Hepatocyte (in vitro differentiated cells): Measurements from ENCODE around the gene KCNK4. TPM values are rescaled to one million over a fixed set of nuclear protein-coding genes. Genes with fewer than 3 reads are reported as not detected.

Experiments
- DNase-seq: peaks from one replicate; pipeline ENCODE4 v3.0.0-alpha.2; 2016; ENCODE audit warnings: low spot score
- H2AFZ ChIP-seq: fragments of 200-600 bp; sonication (generic); 2 replicates; pipeline ENCODE4 v1.6.0; 2016; ENCODE audit warnings: antibody characterized with exemption, mild to moderate bottlenecking
- H3K27ac ChIP-seq: fragments of 200-600 bp; sonication (generic); 2 replicates; pipeline ENCODE4 v1.5.1; 2016; ENCODE audit warnings: mild to moderate bottlenecking
- H3K27me3 ChIP-seq: fragments of 200-600 bp; sonication (generic); 2 replicates; pipeline ENCODE4 v1.6.1; 2016
- H3K36me3 ChIP-seq: fragments of 200-600 bp; sonication (generic); replicated peaks from 2 replicates; pipeline ENCODE4 v1.5.1; 2016; ENCODE audit warnings: low read depth; ENCODE audit not compliant: insufficient read depth
- H3K4me1 ChIP-seq: fragments of 200-600 bp; sonication (generic); 2 replicates; pipeline ENCODE4 v1.5.1; 2016; ENCODE audit warnings: mild to moderate bottlenecking, moderate library complexity; ENCODE audit not compliant: insufficient read depth
- H3K4me2 ChIP-seq: fragments of 200-600 bp; sonication (generic); 2 replicates; pipeline ENCODE4 v1.6.0; 2016
- H3K4me3 ChIP-seq: fragments of 200-600 bp; sonication (generic); 2 replicates; pipeline ENCODE4 v1.5.1; 2016; ENCODE audit warnings: mild to moderate bottlenecking
- H3K79me2 ChIP-seq: fragments of 200-600 bp; sonication (generic); 2 replicates; pipeline ENCODE4 v1.6.0; 2017; ENCODE audit warnings: mild to moderate bottlenecking
- H3K9me2 ChIP-seq: fragments of 200-600 bp; sonication (generic); replicated peaks from 2 replicates; pipeline ENCODE4 v1.6.0; 2017; ENCODE audit warnings: mild to moderate bottlenecking; ENCODE audit not compliant: insufficient read depth
- H3K9me3 ChIP-seq: fragments of 200-600 bp; sonication (generic); 2 replicates; pipeline ENCODE4 v1.5.1; 2016; ENCODE audit warnings: low read depth, mild to moderate bottlenecking
- H4K20me1 ChIP-seq: fragments of 200-600 bp; sonication (generic); 2 replicates; pipeline ENCODE4 v1.6.0; 2016; ENCODE audit warnings: mild to moderate bottlenecking; ENCODE audit not compliant: insufficient read depth, poor library complexity, severe bottlenecking
- EZH2 ChIP-seq: fragments of 200-600 bp; sonication (generic); IDR thresholded peaks from 2 replicates; pipeline ENCODE4 v1.6.1; 2016; ENCODE audit warnings: antibody characterized with exemption, mild to moderate bottlenecking, borderline replicate concordance
- EZH2phosphoT487 ChIP-seq: fragments of 200-600 bp; sonication (generic); IDR thresholded peaks from one replicate; pipeline ENCODE4 v1.6.1; 2018; ENCODE audit warnings: antibody characterized with exemption, mild to moderate bottlenecking, low read depth, moderate library complexity; ENCODE audit not compliant: unreplicated experiment, severe bottlenecking
- WGBS: methylation state at CpG from one replicate; pipeline ENCODE4 v1.1.6; 2016; ENCODE audit warnings: low lambda C conversion rate; ENCODE audit errors: missing lambda C conversion rate; 5-methylcytosine and 5-hydroxymethylcytosine counted together
- polyA plus RNA-seq: library from polyadenylated mRNA; unstranded; fragments of >200 nt; fragmentation: Nextera tagmentation; extraction: Ambion mirVana; gene quantifications from 2 replicates; pipeline ENCODE4 v1.2.1, GENCODE V29; 2016
- total RNA-seq: library from RNA; depleted of rRNA; stranded (reverse); fragments of >200 nt; gene quantifications from 2 replicates; pipeline ENCODE4 v1.2.3, GENCODE V29; 2014
- TF ChIP-seq, protein P1 (sequence below): fragments of 200-600 bp; sonication (generic); IDR thresholded peaks from 2 replicates; pipeline ENCODE4 v1.5.1; 2016; ENCODE audit warnings: antibody characterized with exemption, mild to moderate bottlenecking; ENCODE audit not compliant: poor library complexity

Gene KCNK4
- total and polyA plus RNA-seq, 2 experiments from 2014 or later, result not detected

DNA sequence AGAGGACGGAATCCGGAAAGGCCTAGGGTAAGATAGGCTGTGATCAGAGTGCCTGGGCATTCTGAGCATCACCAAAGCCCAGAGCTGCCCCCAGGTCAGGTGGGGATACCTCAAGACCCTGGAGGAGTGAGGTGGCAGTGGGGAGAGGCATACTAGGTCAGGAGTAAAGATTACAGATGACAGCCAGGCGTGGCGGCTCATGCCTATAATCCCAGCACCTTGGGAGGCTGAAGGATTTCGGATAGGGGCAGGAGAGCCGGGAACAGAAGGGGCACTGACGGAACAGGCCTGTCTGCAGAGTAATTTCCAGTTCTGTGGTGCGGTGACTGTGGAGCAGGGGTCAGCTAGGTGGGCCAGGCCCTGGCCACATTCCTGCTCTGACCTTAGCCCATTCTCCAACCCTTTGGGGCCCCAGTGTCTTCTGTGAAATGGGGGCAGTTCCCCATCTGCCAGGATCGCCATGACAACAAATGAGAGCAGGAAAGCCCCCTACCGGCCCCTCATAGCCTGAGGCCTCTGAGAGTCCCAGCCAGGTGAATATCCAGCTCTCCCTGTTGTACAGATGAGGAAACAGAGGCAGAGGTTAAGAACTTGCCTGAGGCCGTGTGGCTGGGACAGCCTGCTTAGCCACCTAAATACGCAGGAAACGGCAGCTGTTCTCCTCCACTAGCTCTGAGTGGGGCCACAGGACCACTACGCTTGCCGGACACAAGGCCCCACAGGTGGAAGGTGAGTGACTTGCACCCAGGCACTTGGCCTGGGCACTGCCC, 15.9 kb upstream of the KCNK4 start:
- H3K9me3 ChIP-seq, result no peaks in the 10 kb centered on the region
- no peak overlapping the region for H3K4me2 ChIP-seq
- DNase-seq, result no peak
- no peaks in the 10 kb centered on the region for H4K20me1 ChIP-seq
- H3K27ac ChIP-seq, result no peak overlapping the region
- no peak overlapping the region for H3K4me3 ChIP-seq
- H3K79me2 ChIP-seq, result peaks cover 18% of the 10 kb centered on the region
- H3K36me3 ChIP-seq, result no peaks in the 10 kb centered on the region
- H3K4me1 ChIP-seq, result peaks cover 14% of the 10 kb centered on the region
- no peaks in the 10 kb centered on the region for H3K9me2 ChIP-seq
- H2AFZ ChIP-seq, result no peak overlapping the region
- WGBS, result 86% methylated on average over 15 of the region's 15 CpGs
- no peaks in the 10 kb centered on the region for H3K27me3 ChIP-seq
- TF ChIP-seq, protein P1, sequence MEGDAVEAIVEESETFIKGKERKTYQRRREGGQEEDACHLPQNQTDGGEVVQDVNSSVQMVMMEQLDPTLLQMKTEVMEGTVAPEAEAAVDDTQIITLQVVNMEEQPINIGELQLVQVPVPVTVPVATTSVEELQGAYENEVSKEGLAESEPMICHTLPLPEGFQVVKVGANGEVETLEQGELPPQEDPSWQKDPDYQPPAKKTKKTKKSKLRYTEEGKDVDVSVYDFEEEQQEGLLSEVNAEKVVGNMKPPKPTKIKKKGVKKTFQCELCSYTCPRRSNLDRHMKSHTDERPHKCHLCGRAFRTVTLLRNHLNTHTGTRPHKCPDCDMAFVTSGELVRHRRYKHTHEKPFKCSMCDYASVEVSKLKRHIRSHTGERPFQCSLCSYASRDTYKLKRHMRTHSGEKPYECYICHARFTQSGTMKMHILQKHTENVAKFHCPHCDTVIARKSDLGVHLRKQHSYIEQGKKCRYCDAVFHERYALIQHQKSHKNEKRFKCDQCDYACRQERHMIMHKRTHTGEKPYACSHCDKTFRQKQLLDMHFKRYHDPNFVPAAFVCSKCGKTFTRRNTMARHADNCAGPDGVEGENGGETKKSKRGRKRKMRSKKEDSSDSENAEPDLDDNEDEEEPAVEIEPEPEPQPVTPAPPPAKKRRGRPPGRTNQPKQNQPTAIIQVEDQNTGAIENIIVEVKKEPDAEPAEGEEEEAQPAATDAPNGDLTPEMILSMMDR, result no peak
- TF ChIP-seq EZH2phosphoT487 (no peak), EZH2 (no peak)

GRCh38 chr11:64275841-64276240, 15.3 kb upstream of the KCNK4 start:
- 86% methylated on average over 2 of the region's 2 CpGs for WGBS
- Histone ChIP-seq H3K4me3 (no peak overlapping the region), H3K36me3 (no peaks in the 10 kb centered on the region), H3K9me2 (no peaks in the 10 kb centered on the region), H3K79me2 (peaks cover 19% of the 10 kb centered on the region), H4K20me1 (no peaks in the 10 kb centered on the region), H3K4me1 (peaks cover 14% of the 10 kb centered on the region), H3K9me3 (no peaks in the 10 kb centered on the region), H3K27ac (no peak overlapping the region), H3K4me2 (no peak overlapping the region), H3K27me3 (no peaks in the 10 kb centered on the region), H2AFZ (no peak overlapping the region)
- no peak for TF ChIP-seq EZH2
- TF ChIP-seq EZH2phosphoT487, result no peak
- TF ChIP-seq, protein P1, result no peak
- DNase-seq, result no peak

DNA sequence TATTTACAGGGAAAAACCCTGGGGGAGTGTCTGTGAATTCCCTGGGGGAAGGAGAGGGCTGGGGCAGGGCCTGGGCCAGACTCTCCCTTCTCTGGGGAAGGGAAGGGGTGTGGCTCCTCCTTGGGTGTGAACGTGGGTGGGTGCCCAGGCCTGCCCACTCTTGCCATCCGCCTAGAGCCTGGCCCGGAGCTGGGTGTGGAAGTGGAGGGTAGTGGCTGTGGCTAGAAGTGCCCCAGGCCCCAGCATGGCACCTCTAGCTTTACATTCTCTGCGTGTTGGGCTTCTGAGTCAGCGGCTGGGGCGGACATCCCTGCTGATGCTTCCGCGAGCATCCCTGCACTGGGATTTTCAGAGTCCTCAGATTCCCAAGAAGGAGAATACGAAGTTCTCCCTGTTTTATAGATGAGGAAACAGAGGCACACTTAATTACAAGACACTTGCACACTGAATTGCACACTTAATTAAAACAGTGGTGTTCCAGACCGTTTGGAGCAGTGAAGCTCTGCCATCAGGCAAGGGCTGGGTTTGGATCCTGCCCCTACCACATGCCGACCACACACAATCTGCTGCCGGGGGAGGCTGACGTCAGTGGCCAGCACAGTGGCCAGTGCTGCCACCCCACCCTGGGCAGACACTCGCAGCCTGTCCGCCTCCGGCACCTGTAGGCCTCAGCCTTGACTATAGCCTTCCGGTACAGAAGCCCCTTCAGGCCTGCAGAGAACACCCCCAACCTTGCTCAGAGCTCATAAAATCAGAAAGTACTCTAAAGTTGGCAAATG, 14.3 kb upstream of the KCNK4 start:
- H3K4me3 ChIP-seq, result no peak overlapping the region
- no peaks in the 10 kb centered on the region for H3K36me3 ChIP-seq
- DNase-seq, result no peak
- H3K27ac ChIP-seq, result no peak overlapping the region
- H2AFZ ChIP-seq, result no peak overlapping the region
- no peaks in the 10 kb centered on the region for H3K9me3 ChIP-seq
- H4K20me1 ChIP-seq, result no peaks in the 10 kb centered on the region
- H3K4me2 ChIP-seq, result no peak overlapping the region
- no peaks in the 10 kb centered on the region for H3K27me3 ChIP-seq
- peaks cover 18% of the 10 kb centered on the region for H3K79me2 ChIP-seq
- peaks cover 12% of the 10 kb centered on the region for H3K4me1 ChIP-seq
- TF ChIP-seq EZH2phosphoT487, result no peak
- TF ChIP-seq, protein P1, result no peak
- no peak for TF ChIP-seq EZH2
- WGBS, result 94% methylated on average over 17 of the region's 17 CpGs
- H3K9me2 ChIP-seq, result no peaks in the 10 kb centered on the region
